CD4-positive, alpha-beta T cell (primary cell): ENCODE data around the gene TMEM258. TPM values are rescaled to one million over a fixed set of nuclear protein-coding genes. Genes with fewer than 3 reads are reported as not detected.

ENCODE experiments used
- ATAC-seq: fragments of 200-7000 bp; cut with Tn5 transposase; one replicate; pipeline ENCODE4 v1.10.0; 2022; ENCODE audit warnings: mild to moderate bottlenecking; ENCODE audit not compliant: poor library complexity
- CTCF ChIA-PET: fragments of 350-600 bp; sonication (Branson Sonifier 250); formaldehyde crosslinking; loops from one replicate; lab custom pipeline; 2021; ENCODE audit warnings: antibody characterized with exemption, inconsistent platforms; lab: Charles Lee
- POLR2A ChIA-PET: fragments of 350-600 bp; sonication (Branson Sonifier 250); formaldehyde crosslinking; loops from one replicate; lab custom pipeline; 2021; ENCODE audit warnings: antibody characterized with exemption, inconsistent platforms; lab: Charles Lee
- DNase-seq, 14 experiments: peaks; one replicate each; pipeline ENCODE4 v3.0.0-alpha.2; 2013 to 2020; ENCODE audit warnings: mixed read lengths in 2 of 14
- H3K27ac ChIP-seq, 2 donors: one replicate each; pipeline versions ENCODE4 v1.5.1 to v1.7.0; 2013; ENCODE audit warnings: low read length in 2 of 2, low read depth in 1 of 2, mild to moderate bottlenecking in 1 of 2
- H3K27me3 ChIP-seq, 2 experiments: 1 replicate in 1 of 2; 2 replicates in 1 of 2; pipeline versions ENCODE4 v1.6.1 to v1.7.0; 2013; ENCODE audit warnings: low read length in 2 of 2, control low read depth in 1 of 2, mild to moderate bottlenecking in 1 of 2, moderate library complexity in 1 of 2; ENCODE audit not compliant: insufficient read depth in 2 of 2, control insufficient read depth in 1 of 2
- H3K36me3 ChIP-seq: one replicate; pipeline ENCODE4 v1.6.1; 2013; ENCODE audit warnings: low read length, control low read depth; ENCODE audit not compliant: insufficient read depth
- H3K4me1 ChIP-seq: one replicate; pipeline ENCODE4 v1.6.1; 2013; ENCODE audit warnings: low read length, control low read depth; ENCODE audit not compliant: insufficient read depth
- H3K4me3 ChIP-seq: one replicate; pipeline ENCODE4 v1.5.1; 2013; ENCODE audit warnings: mild to moderate bottlenecking, low read length, moderate library complexity
- H3K9me3 ChIP-seq, 2 experiments: 1 replicate in 1 of 2; 2 replicates in 1 of 2; pipeline versions ENCODE4 v1.6.1 to v1.7.0; 2013; ENCODE audit warnings: low read length in 2 of 2, mild to moderate bottlenecking in 2 of 2, control low read depth in 1 of 2, moderate library complexity in 1 of 2; ENCODE audit not compliant: control insufficient read depth in 1 of 2, insufficient read depth in 1 of 2
- H3K27ac Mint-ChIP-seq: one replicate; pipeline ENCODE4 v1.8.0; 2020; ENCODE audit warnings: mixed read lengths
- H3K27me3 Mint-ChIP-seq: one replicate; pipeline ENCODE4 v1.8.0; 2021; ENCODE audit warnings: mixed read lengths
- H3K36me3 Mint-ChIP-seq: one replicate; pipeline ENCODE4 v1.8.0; 2021; ENCODE audit warnings: low read depth, mixed read lengths
- H3K4me1 Mint-ChIP-seq: one replicate; pipeline ENCODE4 v1.8.0; 2021; ENCODE audit warnings: low read depth, mixed read lengths
- H3K4me3 Mint-ChIP-seq: one replicate; pipeline ENCODE4 v1.8.0; 2020; ENCODE audit warnings: mild to moderate bottlenecking, mixed read lengths
- H3K9me3 Mint-ChIP-seq: one replicate; pipeline ENCODE4 v1.8.0; 2020; ENCODE audit warnings: mixed read lengths
- CTCF ChIP-seq: fragments of 200-600 bp; IDR thresholded peaks from one replicate; pipeline ENCODE4 v1.8.0; 2022; ENCODE audit warnings: antibody characterized with exemption, mild to moderate bottlenecking
- intact Hi-C, 2 experiments: fragments of 100-400 bp; cut with DNase I in 1 of 2; cut with micrococcal nuclease in 1 of 2; formaldehyde crosslinking; loops; one replicate each; pipeline versions ENCODE4 v1.15.1 to v1.9.0; 2023 to 2025; cut with DNase I, micrococcal nuclease
- total RNA-seq, 174 experiments: library from RNA in 2 of 174; stranded (reverse) in 2 of 174; gene quantifications; one replicate each; pipeline ENCODE4 v1.2.3 and lab custom pipeline; 2021 to 2026

Gene TMEM258
- total RNA-seq, 2 experiments from 2014 or later = 55.2 to 56.0 TPM

GRCh38 chr11:61791737-61792309 lies 576 bp downstream of the TMEM258 start:
- H3K27me3 Mint-ChIP-seq = no peaks in the 10 kb centered on the region
- intact Hi-C loops = loop anchor here (1.0 to 10.0 kb wide), 4 partner anchors 173 to 873 kb away; partner anchors contain the start of genes C11orf98 (in 1 of the 2), CSKMT (in 1 of the 2), FTH1 (in 1 of the 2) and SDHAF2 (in 1 of the 2)
- H3K4me1 Mint-ChIP-seq = peaks cover 38% of the 10 kb centered on the region
- H3K36me3 Mint-ChIP-seq = peaks cover 51% of the 10 kb centered on the region
- H3K4me3 Mint-ChIP-seq = peak overlapping the region; percentile 94
- Histone ChIP-seq H3K4me3 (peak overlapping the region; percentile 87), H3K27ac (peak overlapping the region; percentile 93 to 97), H3K4me1 (peaks cover 34% of the 10 kb centered on the region), H3K9me3 (no peaks in the 10 kb centered on the region), H3K36me3 (peaks cover 51% of the 10 kb centered on the region), H3K27me3 (no peaks in the 10 kb centered on the region)
- ChIA-PET POLR2A (interaction anchor here (0.8 to 2.8 kb wide), 6 partner anchors 9 to 332 kb away, joined by 3 to 12 read pairs (median 4); no protein-coding TSS in a partner anchor), CTCF (interaction anchor here (1.9 kb wide), 1 partner anchor 290 kb away, joined by 9 read pairs; no protein-coding TSS in a partner anchor)
- H3K27ac Mint-ChIP-seq = peak overlapping the region; percentile 95
- peak; percentile 10 for ATAC-seq
- peak in 5 of 14 experiments; percentile 21 to 72 (median 57) for DNase-seq
- TF ChIP-seq CTCF = no peak
- no peaks in the 10 kb centered on the region for H3K9me3 Mint-ChIP-seq

- Histone ChIP-seq H3K4me1 (peaks cover 25% of the 10 kb centered on the region), H3K4me3 (no peak overlapping the region), H3K27ac (no peak overlapping the region), H3K27me3 (no peaks in the 10 kb centered on the region), H3K36me3 (peaks cover 66% of the 10 kb centered on the region), H3K9me3 (no peaks in the 10 kb centered on the region)
- ChIA-PET POLR2A (interaction anchor here (0.7 kb wide), 1 partner anchor 12 kb away, joined by 3 read pairs; no protein-coding TSS in a partner anchor), CTCF (interaction anchor here (0.6 kb wide), 1 partner anchor 40 kb away, joined by 3 read pairs; no protein-coding TSS in a partner anchor)
- H3K4me3 Mint-ChIP-seq = no peak overlapping the region
- peaks cover 30% of the 10 kb centered on the region for H3K4me1 Mint-ChIP-seq
- H3K36me3 Mint-ChIP-seq = peaks cover 75% of the 10 kb centered on the region
- DNase-seq (peak in 3 of 14 experiments; percentile 27 to 42 (median 35)), ATAC-seq (no peak)
- H3K27me3 Mint-ChIP-seq = no peaks in the 10 kb centered on the region
- TF ChIP-seq CTCF = no peak
- no peaks in the 10 kb centered on the region for H3K9me3 Mint-ChIP-seq
- intact Hi-C loops = no loop called here
- no peak overlapping the region for H3K27ac Mint-ChIP-seq
Observed at GRCh38 chr11:61787928-61788491, 4.4 kb downstream of the TMEM258 start.

GRCh38 chr11:61785837-61786402 lies 6.5 kb downstream of the TMEM258 start:
- CTCF ChIA-PET = no interaction called here
- DNase-seq (no peak), ATAC-seq (no peak)
- Histone ChIP-seq H3K36me3 (peaks cover 66% of the 10 kb centered on the region), H3K4me3 (no peak overlapping the region), H3K9me3 (no peaks in the 10 kb centered on the region), H3K27ac (no peak overlapping the region), H3K4me1 (peaks cover 8% of the 10 kb centered on the region), H3K27me3 (no peaks in the 10 kb centered on the region)
- TF ChIP-seq CTCF = no peak
- Mint-ChIP-seq H3K4me3 (no peak overlapping the region), H3K4me1 (peaks cover 14% of the 10 kb centered on the region), H3K36me3 (peaks cover 61% of the 10 kb centered on the region), H3K27me3 (no peaks in the 10 kb centered on the region), H3K9me3 (no peaks in the 10 kb centered on the region), H3K27ac (no peak overlapping the region)
- POLR2A ChIA-PET = no interaction called here
- intact Hi-C loops = no loop called here
